BE2C (cell line): ENCODE data around the gene SNRPN.

Experiments used
- DNase-seq: peaks from one replicate; pipeline ENCODE4 v3.0.0-alpha.2; 2020
- H3K27me3 ChIP-seq: fragments of 250-450 bp; sonication (Bioruptor Pico); 2 replicates; pipeline ENCODE4 v1.5.1; 2020; ENCODE audit warnings: mild to moderate bottlenecking
- H3K36me3 ChIP-seq: fragments of 250-450 bp; sonication (Bioruptor Pico); 2 replicates; pipeline ENCODE4 v1.5.1; 2020; ENCODE audit warnings: mild to moderate bottlenecking
- H3K4me1 ChIP-seq: fragments of 250-450 bp; sonication (Bioruptor Pico); 2 replicates; pipeline ENCODE4 v1.5.1; 2020
- H3K4me3 ChIP-seq: 2 replicates; pipeline ENCODE4 v1.5.1; 2011; ENCODE audit warnings: low read depth, low read length
- H3K9me3 ChIP-seq: fragments of 250-450 bp; sonication (Bioruptor Pico); 2 replicates; pipeline ENCODE4 v1.5.1; 2020
- CTCF ChIP-seq: IDR thresholded peaks from 2 replicates; pipeline ENCODE4 v1.5.1; 2012; ENCODE audit warnings: mild to moderate bottlenecking, low read depth, low read length

The SNRPN gene

DNA sequence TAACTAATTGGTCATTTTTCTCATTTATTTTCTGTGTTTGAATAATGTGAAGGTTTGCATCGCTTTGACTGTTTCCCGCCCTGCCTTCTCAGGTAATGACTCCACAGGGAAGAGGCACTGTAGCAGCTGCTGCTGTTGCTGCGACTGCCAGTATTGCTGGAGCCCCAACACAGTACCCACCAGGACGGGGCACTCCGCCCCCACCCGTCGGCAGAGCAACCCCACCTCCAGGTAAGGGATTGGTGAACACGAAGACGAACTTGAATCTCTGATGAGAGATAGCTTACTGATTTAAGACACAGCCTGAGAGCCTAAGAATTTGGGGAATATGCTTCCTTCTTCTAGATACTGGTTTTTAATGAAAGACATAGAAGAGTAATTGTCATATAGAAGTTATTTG lies 22.9 kb downstream of the SNRPN start:
- no peaks in the 10 kb centered on the region for H3K27me3 ChIP-seq
- H3K4me3 ChIP-seq, result no peak overlapping the region
- no peak for TF ChIP-seq CTCF
- peaks cover 63% of the 10 kb centered on the region for H3K36me3 ChIP-seq
- no peaks in the 10 kb centered on the region for H3K4me1 ChIP-seq
- no peaks in the 10 kb centered on the region for H3K9me3 ChIP-seq
- no peak for DNase-seq

DNA sequence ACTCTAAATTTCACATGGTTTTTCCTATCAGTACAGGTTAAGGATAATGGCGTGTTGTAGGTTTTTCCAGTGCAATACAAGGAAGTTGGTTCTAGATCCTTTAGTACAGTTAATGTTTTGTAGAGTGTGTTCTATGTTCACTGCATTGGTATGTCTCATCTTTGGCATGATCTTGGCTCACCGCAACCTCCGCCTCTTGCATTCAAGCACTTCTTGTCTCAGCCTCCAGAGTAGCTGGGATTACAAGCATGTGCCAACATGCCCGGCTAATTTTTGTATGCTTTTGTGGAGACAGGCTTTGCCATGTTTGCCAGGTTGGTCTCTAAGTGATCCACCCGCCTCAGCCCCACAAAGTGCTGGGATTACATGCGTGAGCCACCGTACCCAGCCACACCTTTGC lies 30.4 kb downstream of the SNRPN start:
- Histone ChIP-seq H3K4me3 (no peak overlapping the region), H3K27me3 (no peaks in the 10 kb centered on the region), H3K36me3 (peaks cover 33% of the 10 kb centered on the region), H3K4me1 (no peaks in the 10 kb centered on the region), H3K9me3 (no peaks in the 10 kb centered on the region)
- TF ChIP-seq CTCF, result no peak
- DNase-seq, result no peak

- H3K4me1 ChIP-seq, result no peaks in the 10 kb centered on the region
- TF ChIP-seq CTCF, result no peak
Measured at GRCh38 chr15:24986653-24987052, 31.9 kb downstream of the SNRPN start.

GRCh38 chr15:25019434-25019833 lies 64.6 kb downstream of the SNRPN start:
- no peaks in the 10 kb centered on the region; the same call in 1 of the 2 replicates for H3K9me3 ChIP-seq
- no peak for DNase-seq
- no peaks in the 10 kb centered on the region for H3K27me3 ChIP-seq
- H3K36me3 ChIP-seq, result peaks cover 2% of the 10 kb centered on the region
- H3K4me1 ChIP-seq, result no peaks in the 10 kb centered on the region
- no peak for TF ChIP-seq CTCF
- H3K4me3 ChIP-seq, result no peak overlapping the region

More at GRCh38 chr15:24986653-24987052, 31.9 kb downstream of the SNRPN start:
- peaks cover 28% of the 10 kb centered on the region for H3K36me3 ChIP-seq
- H3K27me3 ChIP-seq, result no peaks in the 10 kb centered on the region
- H3K4me3 ChIP-seq, result no peak overlapping the region
- no peak for DNase-seq
- no peaks in the 10 kb centered on the region for H3K9me3 ChIP-seq

GRCh38 chr15:25022233-25022632 lies 67.4 kb downstream of the SNRPN start:
- no peak for TF ChIP-seq CTCF
- Histone ChIP-seq H3K4me3 (no peak overlapping the region), H3K27me3 (no peaks in the 10 kb centered on the region), H3K9me3 (no peaks in the 10 kb centered on the region; the same call in 1 of the 2 replicates), H3K36me3 (peaks cover 6% of the 10 kb centered on the region), H3K4me1 (no peaks in the 10 kb centered on the region)
- DNase-seq, result no peak
